Astrocyte (in vitro differentiated cells and primary cell): ENCODE results near the gene GPI. TPM values are rescaled to one million over a fixed set of nuclear protein-coding genes. Genes with fewer than 3 reads are reported as not detected.

Experiments
- DNase-seq: peaks from one replicate; pipeline ENCODE4 v3.0.0-alpha.2; 2010; ENCODE audit warnings: low read depth
- FAIRE-seq: peaks from 2 replicates; lab custom pipeline; 2011; peaks lifted over from hg19 to GRCh38; lab: Jason Lieb, UNC
- H2AFZ ChIP-seq: 2 replicates; pipeline ENCODE4 v1.6.0; 2012; ENCODE audit warnings: low read depth, low read length, inconsistent platforms
- H3K27ac ChIP-seq: 2 replicates; pipeline ENCODE4 v1.5.1; 2011; ENCODE audit warnings: low read depth, low read length, inconsistent platforms
- H3K27me3 ChIP-seq: 2 replicates; pipeline ENCODE4 v1.6.0; 2011; ENCODE audit warnings: low read length, inconsistent platforms; ENCODE audit not compliant: insufficient read depth
- H3K36me3 ChIP-seq: 2 replicates; pipeline ENCODE4 v1.5.1; 2011; ENCODE audit warnings: low read length, inconsistent platforms; ENCODE audit not compliant: insufficient read depth
- H3K4me1 ChIP-seq: 2 replicates; pipeline ENCODE4 v1.5.1; 2011; ENCODE audit warnings: low read length, inconsistent platforms; ENCODE audit not compliant: insufficient read depth
- H3K4me2 ChIP-seq: 2 replicates; pipeline ENCODE4 v1.6.0; 2012; ENCODE audit warnings: low read length, inconsistent platforms
- H3K4me3 ChIP-seq: 2 replicates; pipeline ENCODE4 v1.5.1; 2011; ENCODE audit warnings: low read depth, mild to moderate bottlenecking, low read length, inconsistent platforms; ENCODE audit not compliant: insufficient read depth
- H3K79me2 ChIP-seq: 2 replicates; pipeline ENCODE4 v1.6.0; 2012; ENCODE audit warnings: mild to moderate bottlenecking, low read length, inconsistent platforms; ENCODE audit not compliant: insufficient read depth
- H3K9ac ChIP-seq: 2 replicates; pipeline ENCODE4 v1.6.0; 2012; ENCODE audit warnings: mild to moderate bottlenecking, low read length, inconsistent platforms
- H3K9me3 ChIP-seq: 2 replicates; pipeline ENCODE4 v1.5.1; 2012; ENCODE audit warnings: low read depth, mild to moderate bottlenecking, low read length, inconsistent platforms; ENCODE audit not compliant: insufficient read depth
- H4K20me1 ChIP-seq: 2 replicates; pipeline ENCODE4 v1.6.0; 2012; ENCODE audit warnings: low read length, inconsistent platforms; ENCODE audit not compliant: insufficient read depth
- H3K27ac Mint-ChIP-seq: one replicate; pipeline ENCODE4 v1.8.0; 2021; ENCODE audit warnings: mild to moderate bottlenecking, mixed read lengths; ENCODE audit not compliant: unreplicated experiment
- H3K27me3 Mint-ChIP-seq: one replicate; pipeline ENCODE4 v1.8.0; 2021; ENCODE audit warnings: low read depth, mixed read lengths; ENCODE audit not compliant: unreplicated experiment
- H3K36me3 Mint-ChIP-seq: one replicate; pipeline ENCODE4 v1.8.0; 2021; ENCODE audit warnings: low read depth, mixed read lengths; ENCODE audit not compliant: unreplicated experiment
- H3K4me1 Mint-ChIP-seq: one replicate; pipeline ENCODE4 v1.8.0; 2021; ENCODE audit warnings: low read depth, mixed read lengths; ENCODE audit not compliant: unreplicated experiment
- H3K4me3 Mint-ChIP-seq: one replicate; pipeline ENCODE4 v1.8.0; 2021; ENCODE audit warnings: mild to moderate bottlenecking, moderate library complexity, mixed read lengths; ENCODE audit not compliant: unreplicated experiment
- H3K9me3 Mint-ChIP-seq: one replicate; pipeline ENCODE4 v1.8.0; 2021; ENCODE audit warnings: mild to moderate bottlenecking, mixed read lengths; ENCODE audit not compliant: unreplicated experiment
- EZH2 ChIP-seq: IDR thresholded peaks from 2 replicates; pipeline ENCODE4 v1.6.1; 2012; ENCODE audit warnings: mild to moderate bottlenecking, low read length, inconsistent platforms; ENCODE audit not compliant: insufficient read depth
- total RNA-seq: library from RNA; stranded (reverse); gene quantifications from 2 replicates; pipeline ENCODE4 v1.2.1, GENCODE V29; 2021
- TF ChIP-seq, protein P1 (sequence below): IDR thresholded peaks from 2 replicates; pipeline ENCODE4 v1.5.1; 2011; ENCODE audit warnings: low read depth, mild to moderate bottlenecking, inconsistent platforms, low read length, moderate library complexity; ENCODE audit not compliant: insufficient read depth

GPI gene
- total RNA-seq, 1 donor from 2014 or later, result 249 TPM

DNA sequence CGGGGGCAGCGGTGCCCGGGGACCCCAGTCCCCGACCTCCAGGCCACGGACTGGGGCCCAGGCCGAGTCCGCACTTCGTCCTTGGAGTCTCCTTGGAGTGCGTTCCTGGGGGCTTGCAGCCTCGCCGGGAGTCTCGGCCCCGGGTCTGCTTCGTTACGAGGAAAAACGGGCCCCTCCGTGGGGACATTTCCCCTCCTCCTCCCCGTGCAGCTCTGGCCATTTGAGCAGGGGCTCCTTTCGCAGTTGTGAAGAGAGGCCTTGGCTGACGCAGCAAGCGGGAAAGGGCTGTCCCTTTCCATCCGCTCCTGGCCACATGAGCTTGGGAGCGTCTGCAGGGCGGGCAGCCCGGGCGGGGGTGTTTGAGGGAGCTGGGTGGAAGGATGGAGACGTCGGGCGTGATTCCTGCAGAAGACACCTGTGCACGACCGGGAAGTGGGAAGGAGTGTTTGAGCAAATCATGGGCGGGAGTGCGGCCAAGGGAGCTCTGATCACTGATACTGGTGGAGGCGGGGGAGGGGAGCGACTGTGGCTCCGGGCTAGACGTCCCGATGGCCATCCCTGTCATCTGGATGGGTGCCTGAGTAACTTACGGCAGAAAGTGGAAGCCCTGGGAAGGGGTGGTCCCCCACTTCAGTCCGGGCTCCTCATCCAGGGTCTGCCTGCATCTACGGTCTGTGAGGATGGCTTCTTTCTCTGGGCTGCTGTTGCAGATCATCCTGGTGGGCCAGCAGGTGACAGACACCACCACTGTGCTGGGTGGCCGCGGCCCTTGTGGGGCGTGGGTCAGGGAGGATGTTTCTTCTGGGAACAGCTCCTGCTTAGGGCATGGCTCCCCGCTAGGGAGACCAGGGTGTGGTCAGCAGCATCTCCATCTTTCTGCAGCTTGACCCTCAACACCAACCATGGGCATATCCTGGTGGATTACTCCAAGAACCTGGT, 736 bp downstream of the GPI start:
- Mint-ChIP-seq H3K27me3 (no peaks in the 10 kb centered on the region), H3K4me3 (peak overlapping the region; percentile 96), H3K9me3 (no peaks in the 10 kb centered on the region), H3K4me1 (peaks cover 11% of the 10 kb centered on the region), H3K36me3 (peaks cover 17% of the 10 kb centered on the region), H3K27ac (peak overlapping the region; percentile 6)
- Histone ChIP-seq H3K4me3 (peak overlapping the region; percentile 87), H3K27me3 (no peaks in the 10 kb centered on the region), H3K9ac (peak overlapping the region; percentile 88), H3K9me3 (no peaks in the 10 kb centered on the region), H4K20me1 (peaks cover 30% of the 10 kb centered on the region), H3K4me1 (peaks cover 12% of the 10 kb centered on the region), H3K27ac (peak overlapping the region; percentile 61), H3K79me2 (peaks cover 36% of the 10 kb centered on the region), H3K4me2 (peak overlapping the region; percentile 89), H3K36me3 (peaks cover 14% of the 10 kb centered on the region), H2AFZ (peak overlapping the region; percentile 84)
- TF ChIP-seq, protein P1, sequence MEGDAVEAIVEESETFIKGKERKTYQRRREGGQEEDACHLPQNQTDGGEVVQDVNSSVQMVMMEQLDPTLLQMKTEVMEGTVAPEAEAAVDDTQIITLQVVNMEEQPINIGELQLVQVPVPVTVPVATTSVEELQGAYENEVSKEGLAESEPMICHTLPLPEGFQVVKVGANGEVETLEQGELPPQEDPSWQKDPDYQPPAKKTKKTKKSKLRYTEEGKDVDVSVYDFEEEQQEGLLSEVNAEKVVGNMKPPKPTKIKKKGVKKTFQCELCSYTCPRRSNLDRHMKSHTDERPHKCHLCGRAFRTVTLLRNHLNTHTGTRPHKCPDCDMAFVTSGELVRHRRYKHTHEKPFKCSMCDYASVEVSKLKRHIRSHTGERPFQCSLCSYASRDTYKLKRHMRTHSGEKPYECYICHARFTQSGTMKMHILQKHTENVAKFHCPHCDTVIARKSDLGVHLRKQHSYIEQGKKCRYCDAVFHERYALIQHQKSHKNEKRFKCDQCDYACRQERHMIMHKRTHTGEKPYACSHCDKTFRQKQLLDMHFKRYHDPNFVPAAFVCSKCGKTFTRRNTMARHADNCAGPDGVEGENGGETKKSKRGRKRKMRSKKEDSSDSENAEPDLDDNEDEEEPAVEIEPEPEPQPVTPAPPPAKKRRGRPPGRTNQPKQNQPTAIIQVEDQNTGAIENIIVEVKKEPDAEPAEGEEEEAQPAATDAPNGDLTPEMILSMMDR, result no peak
- TF ChIP-seq EZH2, result no peak
- DNase-seq (peak; percentile 23), FAIRE-seq (no peak)

DNA sequence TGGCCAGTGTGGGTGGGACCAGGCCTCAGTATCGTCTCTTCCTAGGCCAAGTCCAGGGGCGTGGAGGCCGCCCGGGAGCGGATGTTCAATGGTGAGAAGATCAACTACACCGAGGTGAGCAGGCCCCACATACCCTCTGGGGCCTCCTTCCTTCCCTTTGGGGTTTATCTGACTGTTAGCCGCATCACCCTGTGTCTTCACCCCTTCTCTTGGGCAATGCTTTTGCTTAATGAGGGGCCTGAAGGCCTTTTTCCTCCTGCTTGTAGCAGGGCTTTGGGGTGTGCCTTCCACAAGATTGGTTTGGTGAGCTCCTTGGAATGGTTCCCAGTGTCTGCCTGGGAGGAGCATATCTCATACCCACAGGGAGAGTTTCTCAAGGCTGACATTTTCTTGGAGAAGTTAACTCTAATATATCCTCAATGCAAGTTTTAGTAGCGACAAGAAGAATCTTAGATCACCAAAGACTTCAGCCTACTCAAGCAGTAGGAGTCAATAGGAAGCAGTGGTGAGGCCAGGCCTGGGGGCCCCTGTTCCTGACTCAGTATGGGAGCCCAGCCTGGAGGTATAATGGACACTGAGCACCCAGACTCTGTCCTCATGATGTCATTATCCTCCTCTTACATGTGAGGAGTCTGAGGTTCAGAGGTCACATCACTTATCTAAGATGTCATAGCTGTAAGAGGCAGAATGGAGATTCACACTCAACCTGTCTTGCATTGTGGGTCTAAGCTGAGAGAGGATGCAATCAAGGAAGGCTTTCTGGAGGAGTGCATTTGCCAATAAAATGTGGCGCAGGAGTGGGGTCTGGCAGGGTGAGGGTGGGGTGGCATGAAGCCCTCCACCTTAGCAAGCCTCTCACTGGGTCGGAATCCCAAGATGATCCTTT, 2.0 kb downstream of the GPI start:
- H3K4me2 ChIP-seq, result peak overlapping the region; percentile 89
- FAIRE-seq (no peak), DNase-seq (peak; percentile 60)
- peak overlapping the region; percentile 96 for H3K4me3 Mint-ChIP-seq
- no peaks in the 10 kb centered on the region for H3K27me3 Mint-ChIP-seq
- no peaks in the 10 kb centered on the region for H3K9me3 Mint-ChIP-seq
- H3K4me3 ChIP-seq, result no peak overlapping the region
- peaks cover 12% of the 10 kb centered on the region for H3K4me1 ChIP-seq
- H3K9ac ChIP-seq, result no peak overlapping the region
- peaks cover 14% of the 10 kb centered on the region for H3K36me3 ChIP-seq
- no peak overlapping the region for H3K27ac Mint-ChIP-seq
- H2AFZ ChIP-seq, result no peak overlapping the region
- peaks cover 11% of the 10 kb centered on the region for H3K4me1 Mint-ChIP-seq
- peaks cover 39% of the 10 kb centered on the region for H3K79me2 ChIP-seq
- H4K20me1 ChIP-seq, result peaks cover 37% of the 10 kb centered on the region
- TF ChIP-seq EZH2, result no peak
- TF ChIP-seq, protein P1, result no peak
- H3K9me3 ChIP-seq, result no peaks in the 10 kb centered on the region
- H3K36me3 Mint-ChIP-seq, result peaks cover 21% of the 10 kb centered on the region
- no peak overlapping the region for H3K27ac ChIP-seq
- no peaks in the 10 kb centered on the region for H3K27me3 ChIP-seq
